GM21390 (cell line): ENCODE measurements around the gene ARRB1.
"Not testable (repeated sequence)": the region's sequence is repeated elsewhere in the genome, so short reads cannot be mapped to it uniquely, and the experiment has no call there.

Source experiments
- ATAC-seq: cut with Tn5 transposase; IDR thresholded peaks from one replicate; pipeline ENCODE4 v1.9.1; 2021; ENCODE audit not compliant: unreplicated experiment

The ARRB1 gene

DNA sequence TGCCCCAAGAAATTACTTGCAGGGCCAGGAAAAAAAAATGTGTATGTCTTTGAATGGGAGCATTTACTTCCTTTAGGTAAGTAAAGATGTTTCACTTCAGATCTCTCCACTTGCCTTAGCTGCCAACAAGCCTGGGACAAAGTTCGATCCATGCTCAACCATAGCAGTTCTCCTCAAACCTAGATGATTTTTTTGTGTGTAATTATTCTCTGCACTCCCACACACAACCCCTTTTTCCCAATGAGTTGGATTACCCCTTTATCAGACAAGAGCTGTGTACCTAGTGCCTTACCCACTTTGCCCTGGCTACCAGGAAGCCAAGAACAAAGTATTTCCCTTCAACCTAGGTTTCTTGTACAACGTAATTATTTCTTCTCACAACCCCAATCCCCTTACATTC lies 75.3 kb downstream of the ARRB1 start:
- no peak for ATAC-seq

DNA sequence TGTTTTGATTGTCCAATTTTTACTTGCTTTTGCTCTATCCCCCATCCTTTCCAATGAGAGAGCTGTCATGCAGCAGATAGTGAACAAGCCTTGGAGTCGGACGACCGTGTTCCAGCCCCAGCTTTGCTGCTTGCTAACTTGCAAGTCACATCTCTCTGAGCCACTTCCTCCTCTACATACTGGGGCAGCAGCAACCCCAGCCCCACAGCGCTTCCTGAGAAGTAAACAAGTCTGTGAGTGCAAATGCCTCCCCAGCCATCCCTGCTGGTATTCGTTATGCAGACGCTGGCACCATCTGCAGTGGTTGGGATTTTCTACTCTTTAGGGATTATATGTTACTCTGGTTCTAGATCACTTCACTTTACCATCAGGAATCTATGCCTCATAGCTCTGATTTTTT lies 75.9 kb downstream of the ARRB1 start:
- no peak for ATAC-seq

DNA sequence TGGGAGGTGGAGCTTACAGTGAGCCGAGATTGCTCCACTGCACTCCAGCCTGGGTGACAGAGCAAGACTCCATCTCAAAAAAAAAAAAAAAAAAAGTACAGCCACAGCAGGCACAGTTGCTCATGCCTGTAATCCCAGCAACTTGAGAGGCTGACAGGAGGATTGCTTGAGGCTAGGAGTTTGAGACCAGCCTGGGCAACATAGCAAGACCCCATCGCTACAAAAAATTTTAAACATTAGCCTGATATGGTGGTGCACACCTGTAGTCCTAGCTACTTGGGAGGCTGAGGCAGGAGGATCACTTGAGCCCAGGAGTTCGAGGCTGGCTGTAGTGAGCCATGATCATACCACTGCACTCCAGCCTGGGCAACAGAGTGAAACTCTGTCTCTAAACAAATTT lies 76.7 kb downstream of the ARRB1 start:
- ATAC-seq: not testable (repeated sequence)

DNA sequence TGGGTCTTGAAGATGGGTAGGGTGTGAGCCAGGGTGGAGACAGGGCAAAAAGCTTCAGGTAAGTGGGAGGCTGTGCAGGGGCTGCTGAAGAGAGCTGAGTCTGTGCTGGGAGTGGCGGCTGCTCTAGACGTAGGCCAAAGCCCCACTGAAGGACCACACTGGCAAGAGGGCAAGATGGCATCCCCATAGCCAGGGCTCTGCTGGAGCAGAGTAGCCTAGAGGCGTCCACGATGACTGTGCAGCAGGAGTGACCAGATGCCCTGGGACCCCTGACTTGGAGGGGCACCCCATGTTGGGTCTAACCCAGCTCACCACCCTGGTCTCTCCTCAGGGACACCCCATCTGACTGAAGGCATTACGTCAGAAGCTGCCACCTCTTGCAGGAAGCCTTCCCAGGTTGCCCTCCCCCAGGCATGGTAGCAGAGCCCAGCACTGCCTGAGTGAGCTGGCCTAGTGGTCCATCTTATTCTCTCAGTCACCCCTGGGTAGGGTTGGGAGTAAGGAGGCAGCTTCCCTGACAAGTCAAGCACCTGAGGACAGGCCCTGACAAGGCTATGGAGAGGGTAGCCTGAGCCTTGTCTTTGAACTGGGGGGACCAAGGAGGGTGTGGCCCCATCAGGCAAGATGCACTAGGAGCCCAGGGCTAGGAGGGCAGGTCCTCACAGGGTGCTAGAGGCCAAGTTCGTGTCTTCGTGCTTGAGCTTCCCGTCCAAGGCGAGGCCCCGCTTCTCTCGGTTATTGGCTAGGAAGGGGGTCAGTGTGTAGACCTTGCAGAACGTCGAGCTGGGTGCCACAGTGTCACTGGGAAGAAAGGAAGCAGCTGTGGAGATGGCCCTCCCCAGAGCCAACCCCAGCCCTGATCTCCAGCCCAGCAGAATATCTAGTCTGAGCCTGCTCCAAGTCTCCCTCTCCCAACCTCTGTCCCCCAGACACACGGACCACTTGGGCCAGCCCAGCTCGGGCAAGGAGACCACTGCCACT lies 77.8 kb downstream of the ARRB1 start:
- no peak for ATAC-seq

DNA sequence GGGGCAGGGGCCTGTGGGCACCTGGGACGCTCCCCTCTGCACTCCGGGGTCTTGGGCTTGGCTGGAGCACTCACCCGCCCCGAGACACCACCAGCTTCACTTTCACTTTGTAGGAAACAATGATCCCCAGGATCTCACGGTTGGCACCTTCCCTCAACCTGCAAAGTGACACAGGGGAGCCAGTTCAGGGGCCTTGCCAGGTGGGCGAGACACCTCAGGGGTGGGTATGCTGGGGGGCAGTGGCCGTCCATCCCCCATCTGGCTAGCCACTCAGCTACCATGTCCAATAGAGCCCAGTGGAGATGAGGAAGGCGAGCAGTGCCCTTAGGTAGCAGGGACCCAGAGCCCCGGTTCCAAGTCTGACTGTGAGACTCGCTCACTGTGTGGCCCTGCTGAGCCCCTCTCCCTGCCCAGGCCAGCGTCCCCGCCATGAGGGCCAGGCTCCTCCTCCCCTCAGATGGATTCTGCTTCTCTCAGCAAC lies 78.6 kb downstream of the ARRB1 start:
- no peak for ATAC-seq

DNA sequence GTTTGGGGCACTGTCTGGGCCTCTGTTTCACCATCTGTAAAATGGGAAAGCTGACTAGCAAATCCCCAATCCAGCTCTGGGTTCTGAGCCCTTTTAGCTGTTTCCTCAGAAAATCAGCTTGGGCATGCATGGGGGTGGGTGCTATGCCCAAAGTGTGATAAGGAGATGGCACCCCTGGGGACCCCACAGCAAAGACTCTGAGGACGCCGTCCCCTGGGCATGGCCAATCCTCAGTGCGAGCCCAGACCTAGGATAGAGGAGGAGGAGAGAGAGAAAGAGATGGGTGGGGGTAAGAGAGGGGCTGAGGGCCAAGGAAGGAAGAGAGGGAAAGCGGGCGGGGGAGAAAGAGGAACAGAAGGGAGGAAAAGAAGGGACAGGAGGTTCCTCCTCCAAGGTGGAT lies 79.1 kb downstream of the ARRB1 start:
- no peak for ATAC-seq

DNA sequence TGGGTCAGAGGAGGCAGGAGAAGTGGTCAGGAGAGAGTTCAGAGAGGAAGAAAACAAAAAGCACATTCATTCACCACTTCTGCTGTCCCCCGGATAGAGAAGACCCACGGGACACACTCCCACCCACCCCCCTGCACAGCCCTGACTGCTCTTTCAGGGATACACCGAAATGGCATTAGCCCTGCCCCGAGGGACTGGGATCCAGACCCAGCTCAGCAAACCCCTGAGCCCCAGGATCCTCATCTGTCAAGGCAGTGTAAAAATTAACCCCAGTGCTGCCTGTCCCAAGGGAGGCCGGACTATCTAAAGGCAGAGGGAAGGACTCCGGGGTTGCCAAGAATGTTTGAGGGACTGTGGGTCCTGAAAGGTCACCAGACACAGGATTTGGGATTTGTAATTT lies 79.7 kb downstream of the ARRB1 start:
- ATAC-seq: no peak

DNA sequence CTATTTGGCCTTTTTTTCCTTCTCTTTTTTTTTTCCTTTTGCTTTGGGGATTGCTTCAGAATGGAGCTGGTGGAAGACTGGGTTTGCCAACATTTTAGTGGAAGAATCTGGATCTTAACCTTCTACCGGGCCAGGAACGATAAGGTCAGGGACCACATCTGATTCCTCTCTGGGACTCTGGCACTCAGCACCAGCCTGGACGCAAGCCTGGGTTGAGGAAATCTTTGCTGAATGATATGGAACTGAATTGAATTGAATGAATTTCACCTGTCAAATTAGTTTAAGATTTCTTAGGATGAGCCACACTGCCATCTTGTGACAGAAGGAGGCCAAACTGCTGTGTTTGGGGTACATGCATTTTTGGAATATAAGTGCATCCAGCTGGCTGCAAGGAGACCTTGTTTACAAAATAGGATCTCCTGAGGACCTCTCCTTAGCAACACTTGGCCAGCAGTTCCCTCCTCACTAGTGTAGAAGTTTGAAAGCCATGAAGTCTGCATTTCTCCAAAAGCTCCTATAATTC lies 80.5 kb downstream of the ARRB1 start:
- ATAC-seq: no peak

DNA sequence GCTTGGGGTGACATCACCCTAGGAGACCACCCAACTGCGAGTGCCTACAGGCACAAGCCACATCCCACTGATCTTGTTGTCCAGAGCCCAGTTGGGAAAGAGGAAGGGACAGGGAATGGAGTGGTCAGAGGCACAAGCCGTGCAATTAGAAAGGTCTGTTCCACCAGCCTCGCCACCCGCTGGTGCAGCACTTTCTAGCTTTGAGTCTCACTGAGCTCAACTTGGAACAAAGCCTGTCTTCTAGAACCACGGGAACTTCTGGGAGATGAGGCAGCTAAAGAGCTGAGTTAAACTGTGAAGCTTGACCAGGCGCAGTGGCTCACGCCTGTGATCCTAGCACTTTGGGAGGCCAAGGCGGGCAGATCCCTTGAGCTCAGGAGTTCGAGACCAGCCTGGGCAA lies 81.6 kb downstream of the ARRB1 start:
- ATAC-seq: no peak

DNA sequence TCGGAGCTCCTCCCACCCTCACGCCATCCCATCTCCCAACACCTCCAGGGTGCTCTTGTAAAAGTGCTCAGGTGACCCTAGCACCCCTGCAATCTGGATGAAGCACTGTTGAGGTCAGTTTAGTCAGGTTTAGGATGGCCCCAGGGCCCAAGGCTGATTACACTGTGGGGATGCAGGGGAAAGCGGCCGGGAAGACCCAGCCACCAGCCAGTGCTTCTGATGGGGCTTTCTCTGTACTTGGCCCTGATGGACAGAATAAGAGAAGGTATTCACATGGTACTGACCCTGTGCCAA lies 82.1 kb downstream of the ARRB1 start:
- no peak for ATAC-seq

DNA sequence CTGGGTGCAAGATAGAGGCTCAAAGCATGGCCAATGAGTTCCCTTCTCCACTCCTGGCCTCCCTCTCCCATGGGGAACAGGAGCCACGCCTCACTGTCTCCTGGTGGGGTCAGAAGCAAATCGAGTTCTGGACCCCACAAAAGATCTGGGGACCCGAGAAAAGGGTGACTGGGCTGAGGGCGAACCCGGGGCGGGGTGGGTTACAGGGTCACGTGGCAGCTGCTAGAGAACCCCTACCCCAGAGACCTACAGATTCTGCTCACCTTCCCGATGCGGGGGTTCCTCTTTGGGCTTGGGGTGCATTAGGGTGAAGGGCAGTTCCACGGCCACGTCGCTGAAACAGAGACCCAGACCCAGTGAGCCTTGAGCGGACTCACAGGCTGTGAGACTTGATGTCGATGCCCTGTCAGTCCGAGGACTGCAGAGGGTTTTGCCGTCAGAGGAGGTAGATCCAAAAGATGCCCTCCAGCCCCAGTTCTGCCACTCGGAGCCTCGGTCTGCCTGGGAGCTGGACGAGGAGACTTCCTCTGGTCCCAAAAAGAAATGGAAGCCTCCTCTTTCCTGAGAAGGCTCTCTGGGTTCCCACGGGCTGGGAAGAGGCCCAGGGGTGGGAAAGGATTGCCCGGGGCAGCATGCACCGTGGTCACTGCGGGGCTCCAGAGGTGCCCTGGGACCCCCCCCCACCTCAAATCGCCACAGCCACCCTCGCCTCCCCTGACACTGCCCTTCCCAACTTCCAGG lies 82.7 kb downstream of the ARRB1 start:
- no peak for ATAC-seq

DNA sequence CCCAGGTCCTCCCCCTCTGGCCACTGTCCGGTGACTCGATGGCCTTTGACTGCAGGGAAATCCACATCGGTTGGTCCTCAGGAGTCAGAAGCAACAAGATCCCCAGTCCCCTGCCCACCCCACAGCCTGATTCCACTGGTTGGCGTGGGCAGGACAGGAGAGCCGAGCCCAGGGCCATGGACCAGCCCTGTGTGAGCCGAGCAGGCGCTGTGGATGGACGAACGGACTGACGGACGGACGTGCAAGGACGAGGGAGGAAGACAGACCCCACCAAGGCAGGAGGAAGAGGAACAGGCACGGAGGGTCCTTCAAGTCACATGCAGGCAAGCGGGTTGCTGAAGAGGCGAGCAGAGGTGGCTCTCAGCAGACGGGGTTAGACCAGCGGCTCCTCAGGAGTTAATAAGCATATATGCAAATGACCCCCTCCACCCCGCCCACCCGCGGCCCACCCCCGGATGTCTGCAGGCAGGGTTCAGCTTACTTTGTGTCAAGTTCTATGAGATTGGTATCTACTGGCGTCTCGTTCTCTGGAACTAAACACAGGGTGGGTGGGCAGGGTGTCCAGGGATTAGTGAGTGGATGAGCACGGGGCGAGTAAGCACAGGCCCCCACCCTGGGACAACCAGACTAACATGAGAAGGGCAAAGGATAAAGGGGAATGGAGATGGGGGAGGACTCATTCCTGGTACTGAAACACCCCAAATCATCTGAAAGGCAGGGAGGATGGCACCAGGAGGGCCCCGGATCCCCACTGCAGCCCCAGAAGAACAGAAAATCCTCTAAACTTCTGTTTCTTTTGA lies 84.1 kb downstream of the ARRB1 start:
- ATAC-seq: no peak

DNA sequence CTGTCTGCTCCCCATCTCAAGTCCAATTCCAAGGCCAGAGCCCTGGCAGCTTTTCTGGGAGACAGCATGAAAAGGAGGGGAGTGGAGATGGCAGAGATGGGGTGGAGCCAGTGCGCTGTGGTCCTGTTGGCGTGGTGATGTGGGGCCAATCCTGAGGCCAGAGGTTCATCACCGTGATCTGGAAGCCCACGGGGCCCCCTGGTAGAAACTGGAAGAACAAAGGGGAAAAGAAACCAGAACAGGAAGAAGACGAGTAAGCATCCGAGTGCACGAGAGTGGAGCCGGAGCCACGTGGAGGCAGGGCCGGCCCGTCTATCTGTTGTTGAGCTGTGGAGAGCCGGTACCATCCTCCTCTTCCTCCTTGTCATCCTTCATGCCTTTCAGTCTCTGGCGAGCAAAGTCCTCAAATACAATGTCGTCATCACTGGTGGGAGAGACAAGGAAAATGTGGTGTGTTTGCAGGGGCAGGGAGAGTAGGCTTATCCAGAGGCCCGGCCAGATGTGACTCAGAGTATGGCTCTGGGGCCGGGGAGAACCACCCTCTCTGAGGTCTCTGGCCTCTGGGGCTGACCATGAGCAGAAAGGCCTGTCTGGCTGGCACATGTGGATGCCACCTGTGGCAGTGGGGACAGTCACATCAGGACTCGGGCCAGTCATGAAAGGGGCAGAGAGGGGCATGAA lies 85.5 kb downstream of the ARRB1 start:
- ATAC-seq: no peak

DNA sequence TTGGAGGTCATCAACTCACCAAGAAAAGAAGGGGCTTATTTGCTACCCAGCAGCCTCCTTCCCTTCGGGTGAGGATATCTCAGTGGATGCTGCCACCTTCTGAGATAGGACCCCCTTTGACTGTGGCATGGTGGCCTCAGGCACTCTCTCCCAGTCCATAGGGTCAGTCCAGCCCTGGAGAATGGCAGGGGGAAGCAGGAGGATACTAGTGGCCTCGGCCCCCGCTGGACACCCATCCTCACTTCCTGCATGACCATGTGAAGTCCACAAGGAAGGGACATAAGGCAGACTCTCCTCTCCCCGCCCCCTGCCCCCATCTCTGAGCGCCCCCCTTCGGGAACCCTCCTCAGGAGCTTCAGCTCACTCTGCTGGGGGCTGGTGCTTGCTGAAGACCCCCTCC lies 86.5 kb downstream of the ARRB1 start:
- no peak for ATAC-seq

DNA sequence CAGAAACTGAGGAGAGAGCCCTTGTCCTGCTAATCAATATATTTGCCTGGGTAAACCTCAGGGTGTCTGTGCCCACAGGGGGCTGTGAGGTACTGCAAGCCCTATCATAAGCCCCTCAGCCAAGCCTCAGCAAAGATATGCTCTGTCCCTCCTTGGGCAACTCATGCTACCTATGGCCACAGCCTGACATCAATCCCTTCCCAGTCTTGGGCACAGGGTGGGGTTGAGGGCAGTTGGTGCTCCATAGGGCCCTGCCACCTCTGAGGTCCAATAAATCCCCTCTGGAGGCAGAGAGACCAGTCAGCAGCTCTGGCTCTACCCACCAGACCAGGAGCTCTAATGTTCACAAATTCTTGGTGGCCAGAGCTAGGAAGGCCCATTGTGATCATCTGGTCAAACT lies 87.1 kb downstream of the ARRB1 start:
- no peak for ATAC-seq

DNA sequence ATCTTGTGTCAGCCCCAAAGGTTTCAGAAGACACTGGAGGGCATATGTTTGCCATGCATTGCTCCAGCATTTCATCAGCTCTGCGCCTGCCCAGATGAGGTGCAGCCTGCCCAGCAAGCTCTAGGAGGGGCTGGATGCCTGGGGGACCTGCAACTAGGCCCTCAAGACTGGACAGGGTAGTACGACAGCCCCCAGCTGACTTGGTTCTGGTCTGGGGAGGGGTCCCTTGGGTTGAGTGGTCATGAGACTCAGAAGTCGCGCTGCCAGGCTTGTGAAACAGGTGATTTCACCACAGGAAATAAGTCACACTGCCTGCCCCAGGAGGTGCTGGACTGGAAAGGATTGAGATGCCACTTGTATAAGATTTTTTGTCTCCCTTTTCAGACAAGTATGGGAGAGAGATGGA lies 87.5 kb downstream of the ARRB1 start:
- ATAC-seq: no peak

DNA sequence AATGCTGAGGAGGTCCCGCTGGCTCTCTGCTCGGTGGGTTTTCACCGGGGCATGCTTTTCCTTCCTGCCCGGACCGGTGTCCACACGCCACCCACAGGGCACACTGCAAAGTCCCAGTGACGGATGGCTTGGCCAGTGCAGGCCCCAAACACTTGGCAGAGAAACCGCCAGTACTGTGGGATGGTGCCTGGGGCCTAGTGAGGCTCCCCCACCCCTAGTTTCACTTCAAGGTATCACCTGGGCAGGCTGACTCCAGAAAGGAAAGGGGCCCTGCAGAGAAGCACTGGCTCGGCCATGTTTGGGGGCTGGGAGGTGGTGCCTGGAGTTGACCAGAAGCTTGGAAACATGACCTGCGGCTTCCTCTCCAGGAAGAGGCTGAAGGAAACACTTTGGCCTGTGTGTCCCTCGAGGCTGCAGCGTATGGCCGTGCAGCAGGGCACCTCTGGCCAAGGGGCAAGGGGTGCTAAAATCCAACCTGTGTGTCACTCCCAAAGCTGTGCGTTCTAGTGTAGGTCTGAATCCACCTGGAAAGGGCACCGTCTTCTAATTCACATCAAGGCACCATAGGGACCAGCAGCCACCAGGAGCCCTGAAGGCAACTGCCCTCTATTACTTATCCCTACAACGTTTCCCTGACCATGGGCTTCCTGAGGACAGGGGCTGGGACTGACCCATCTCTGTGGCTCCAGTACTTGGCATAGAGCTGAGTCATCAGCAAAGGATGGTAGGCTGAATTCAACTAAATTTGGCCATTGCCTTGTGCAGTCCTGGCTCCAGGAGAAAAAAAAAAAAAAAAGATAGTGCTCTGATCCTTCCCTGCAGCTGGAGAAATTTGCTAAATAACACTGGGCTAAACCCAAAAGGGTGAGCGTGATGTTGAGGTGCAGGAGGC lies 88.3 kb downstream of the ARRB1 start:
- ATAC-seq: no peak

DNA sequence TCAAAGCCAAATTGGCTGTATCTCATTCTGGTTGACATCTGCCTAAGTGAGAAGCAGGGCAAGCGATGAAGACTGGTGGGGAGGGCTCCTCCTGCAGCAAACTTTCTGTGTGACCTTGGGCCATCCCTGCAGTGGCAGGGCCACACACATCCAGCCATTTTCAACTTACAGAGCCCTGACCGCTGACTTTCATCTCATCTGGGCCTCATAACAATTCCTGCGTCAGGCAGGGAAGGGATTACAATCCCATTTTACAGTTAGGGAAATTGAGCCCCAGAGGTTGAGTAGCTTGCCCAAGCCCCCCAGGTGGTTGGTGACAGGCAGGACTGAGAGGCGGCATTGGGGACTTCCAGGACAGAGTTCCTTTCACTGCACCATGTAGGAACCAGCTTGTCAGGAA lies 89.0 kb downstream of the ARRB1 start:
- ATAC-seq: no peak

DNA sequence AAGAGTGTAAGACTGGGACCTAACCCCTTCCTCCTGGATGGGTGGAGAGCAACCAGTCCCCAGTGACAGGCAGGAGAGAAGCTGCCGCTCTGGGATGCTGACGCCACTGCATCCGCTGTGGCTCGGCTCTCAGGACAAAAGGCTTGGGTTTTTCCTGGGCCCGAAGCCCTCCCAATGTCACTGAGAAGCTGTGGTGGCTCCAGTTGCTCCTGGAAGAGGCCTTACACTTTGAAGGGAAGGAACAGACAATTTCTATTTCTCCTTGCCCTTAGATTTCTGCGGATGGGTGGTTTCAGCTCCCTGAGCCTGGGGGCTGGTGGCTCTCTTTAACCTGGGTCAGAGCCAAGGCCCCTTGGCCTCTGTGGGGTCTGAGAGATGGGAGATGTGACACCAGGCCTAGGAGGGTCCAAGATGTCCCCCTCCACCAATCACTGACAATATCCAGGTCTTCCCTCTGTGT lies 89.5 kb downstream of the ARRB1 start:
- no peak for ATAC-seq
